Measurements from ENCODE around the gene CACNB4.

The CACNB4 gene

GRCh38 chr2:151899156-151899555 is 199.7 kb downstream of the CACNB4 start:
- DNase-seq (ENCODE audit: low read depth), result no peak
- TF ChIP-seq POLR2A (IDR thresholded peaks at IDR 0.05; ENCODE audit: extremely low read depth, insufficient read length) (no peak), MAX (IDR thresholded peaks at IDR 0.05; ENCODE audit: low read depth, low read length) (no peak), CTCF (IDR thresholded peaks at IDR 0.05; ENCODE audit: low read depth, low read length) (no peak), MYC (IDR thresholded peaks at IDR 0.05; ENCODE audit: low read depth, low read length) (no peak)
- H3K4me3 ChIP-seq (ENCODE audit: low read depth, low read length), result no peak overlapping the region

- TF ChIP-seq CTCF (IDR thresholded peaks at IDR 0.05; ENCODE audit: low read depth, low read length), result no peak
- no peak for TF ChIP-seq MAX (IDR thresholded peaks at IDR 0.05; ENCODE audit: low read depth, low read length)
- TF ChIP-seq MYC (IDR thresholded peaks at IDR 0.05; ENCODE audit: low read depth, low read length), result no peak
- TF ChIP-seq POLR2A (IDR thresholded peaks at IDR 0.05; ENCODE audit: extremely low read depth, insufficient read length), result no peak
- no peak for DNase-seq (ENCODE audit: low read depth)
- no peak overlapping the region for H3K4me3 ChIP-seq (ENCODE audit: low read depth, low read length)
These were observed 207.2 kb downstream of the CACNB4 start for GRCh38 chr2:151891566-151892194.

GRCh38 chr2:151887164-151887563 is 211.7 kb downstream of the CACNB4 start:
- no peak for DNase-seq (ENCODE audit: low read depth)
- TF ChIP-seq MYC (IDR thresholded peaks at IDR 0.05; ENCODE audit: low read depth, low read length) (no peak), MAX (IDR thresholded peaks at IDR 0.05; ENCODE audit: low read depth, low read length) (no peak), POLR2A (IDR thresholded peaks at IDR 0.05; ENCODE audit: extremely low read depth, insufficient read length) (no peak), CTCF (IDR thresholded peaks at IDR 0.05; ENCODE audit: low read depth, low read length) (no peak)
- no peak overlapping the region for H3K4me3 ChIP-seq (ENCODE audit: low read depth, low read length)

- peak; percentile 38 for DNase-seq (ENCODE audit: low read depth)
- H3K4me3 ChIP-seq (ENCODE audit: low read depth, low read length), result no peak overlapping the region
- TF ChIP-seq CTCF (IDR thresholded peaks at IDR 0.05; ENCODE audit: low read depth, low read length) (no peak), MAX (IDR thresholded peaks at IDR 0.05; ENCODE audit: low read depth, low read length) (no peak), MYC (IDR thresholded peaks at IDR 0.05; ENCODE audit: low read depth, low read length) (no peak), POLR2A (IDR thresholded peaks at IDR 0.05; ENCODE audit: extremely low read depth, insufficient read length) (no peak)
These were observed 212.6 kb downstream of the CACNB4 start for GRCh38 chr2:151886241-151886640.

GRCh38 chr2:151882786-151883445 is 215.9 kb downstream of the CACNB4 start:
- no peak for DNase-seq (ENCODE audit: low read depth)
- no peak overlapping the region for H3K4me3 ChIP-seq (ENCODE audit: low read depth, low read length)
- TF ChIP-seq MYC (IDR thresholded peaks at IDR 0.05; ENCODE audit: low read depth, low read length) (no peak), POLR2A (IDR thresholded peaks at IDR 0.05; ENCODE audit: extremely low read depth, insufficient read length) (no peak), MAX (IDR thresholded peaks at IDR 0.05; ENCODE audit: low read depth, low read length) (no peak), CTCF (IDR thresholded peaks at IDR 0.05; ENCODE audit: low read depth, low read length) (no peak)

Measured in NB4 (cell line).